H9 (cell line): Measurements from ENCODE around the gene WFDC1. TPM values are rescaled to one million over a fixed set of nuclear protein-coding genes. Genes with fewer than 3 reads are reported as not detected.

Source experiments
- DNase-seq: peaks from one replicate; pipeline ENCODE4 v3.0.0-alpha.2; 2017
- H2AFZ ChIP-seq: one replicate; pipeline ENCODE4 v1.6.1; 2013; ENCODE audit warnings: mild to moderate bottlenecking, low read length, control low read depth, moderate library complexity
- H2AK5ac ChIP-seq: 2 replicates; pipeline ENCODE4 v1.6.1; 2013; ENCODE audit warnings: low read length, control low read depth, mixed read lengths; ENCODE audit not compliant: insufficient read length
- H2BK120ac ChIP-seq: one replicate; pipeline ENCODE4 v1.6.1; 2013; ENCODE audit warnings: low read depth, mild to moderate bottlenecking, low read length, control low read depth, inconsistent platforms; ENCODE audit not compliant: poor library complexity, severe bottlenecking
- H2BK12ac ChIP-seq: 2 replicates; pipeline ENCODE4 v1.6.1; 2013; ENCODE audit warnings: low read length, control low read depth, mixed read lengths, low read depth; ENCODE audit not compliant: insufficient read length
- H2BK15ac ChIP-seq: 2 replicates; pipeline ENCODE4 v1.6.1; 2013; ENCODE audit warnings: low read depth, low read length, control low read depth
- H2BK20ac ChIP-seq: one replicate; pipeline ENCODE4 v1.6.1; 2013; ENCODE audit warnings: low read depth, mild to moderate bottlenecking, low read length, control low read depth, inconsistent platforms; ENCODE audit not compliant: poor library complexity, severe bottlenecking
- H2BK5ac ChIP-seq: 2 replicates; pipeline ENCODE4 v1.6.1; 2013; ENCODE audit warnings: low read length, control low read depth, mixed read lengths; ENCODE audit not compliant: insufficient read length
- H3K14ac ChIP-seq: 2 replicates; pipeline ENCODE4 v1.6.1; 2013; ENCODE audit warnings: low read length, control low read depth; ENCODE audit not compliant: insufficient read depth
- H3K18ac ChIP-seq: 2 replicates; pipeline ENCODE4 v1.6.1; 2013; ENCODE audit warnings: low read depth, mild to moderate bottlenecking, mixed read lengths, low read length, control low read depth; ENCODE audit not compliant: insufficient read length
- H3K23ac ChIP-seq: 2 replicates; pipeline ENCODE4 v1.6.1; 2013; ENCODE audit warnings: low read length, control low read depth, mixed read lengths, low read depth; ENCODE audit not compliant: insufficient read length
- H3K23me2 ChIP-seq: 2 replicates; pipeline ENCODE4 v1.6.1; 2013; ENCODE audit warnings: low read depth, mild to moderate bottlenecking, mixed read lengths, low read length, control low read depth; ENCODE audit not compliant: insufficient read length, poor library complexity, severe bottlenecking
- H3K27ac ChIP-seq: 2 replicates; pipeline ENCODE4 v1.5.1; 2013; ENCODE audit warnings: low read length, control low read depth, mixed read lengths, low read depth; ENCODE audit not compliant: insufficient read length
- H3K27me3 ChIP-seq: 2 replicates; pipeline ENCODE4 v1.6.1; 2013; ENCODE audit warnings: low read length, control low read depth, inconsistent platforms; ENCODE audit not compliant: insufficient read depth
- H3K4ac ChIP-seq: 2 replicates; pipeline ENCODE4 v1.6.1; 2013; ENCODE audit warnings: low read depth, mild to moderate bottlenecking, control low read depth, inconsistent platforms, low read length, moderate library complexity
- H3K4me1 ChIP-seq: 2 replicates; pipeline ENCODE4 v1.6.1; 2013; ENCODE audit warnings: low read length, control low read depth, inconsistent platforms; ENCODE audit not compliant: insufficient read depth
- H3K4me2 ChIP-seq: 2 replicates; pipeline ENCODE4 v1.6.1; 2013; ENCODE audit warnings: low read length, control low read depth, mixed read lengths; ENCODE audit not compliant: insufficient read length, insufficient read depth
- H3K56ac ChIP-seq: 2 replicates; pipeline ENCODE4 v1.6.1; 2013; ENCODE audit warnings: low read depth, mild to moderate bottlenecking, mixed read lengths, low read length, control low read depth; ENCODE audit not compliant: insufficient read length
- H3K79me1 ChIP-seq: 2 replicates; pipeline ENCODE4 v1.6.1; 2013; ENCODE audit warnings: low read depth, mild to moderate bottlenecking, moderate library complexity, low read length, control low read depth, inconsistent platforms; ENCODE audit not compliant: insufficient read depth, poor library complexity, severe bottlenecking
- H3K79me2 ChIP-seq: 2 replicates; pipeline ENCODE4 v1.6.1; 2013; ENCODE audit warnings: low read length, control low read depth, inconsistent platforms; ENCODE audit not compliant: insufficient read depth
- H3K9ac ChIP-seq: 2 replicates; pipeline ENCODE4 v1.6.1; 2013; ENCODE audit warnings: low read length, control low read depth, mixed read lengths; ENCODE audit not compliant: insufficient read length; ENCODE audit errors: extremely low read depth
- H3K9me3 ChIP-seq: one replicate; pipeline ENCODE4 v1.6.1; 2013; ENCODE audit warnings: low read depth, low read length, inconsistent platforms; ENCODE audit not compliant: control insufficient read depth
- H3T11ph ChIP-seq: one replicate; pipeline ENCODE4 v1.6.1; 2013; ENCODE audit warnings: mild to moderate bottlenecking, low read length, control low read depth, inconsistent platforms
- H4K20me1 ChIP-seq: one replicate; pipeline ENCODE4 v1.6.1; 2013; ENCODE audit not compliant: control insufficient read depth, insufficient read length, insufficient read depth
- H4K5ac ChIP-seq: 2 replicates; pipeline ENCODE4 v1.6.1; 2013; ENCODE audit warnings: low read depth, mild to moderate bottlenecking, mixed read lengths, low read length, control low read depth; ENCODE audit not compliant: insufficient read length
- H4K8ac ChIP-seq: replicated peaks from 2 replicates; pipeline ENCODE4 v1.6.1; 2013; ENCODE audit warnings: low read length, control low read depth, mixed read lengths, low read depth; ENCODE audit not compliant: insufficient read length
- H4K91ac ChIP-seq: 2 replicates; pipeline ENCODE4 v1.6.1; 2013; ENCODE audit warnings: low read depth, mild to moderate bottlenecking, moderate library complexity, mixed read lengths, low read length, control low read depth; ENCODE audit not compliant: insufficient read length
- H3K27ac Mint-ChIP-seq, 3 experiments: 2 replicates in 2 of 3; 3 replicates in 1 of 3; pipeline ENCODE4 v1.8.0; 2020 to 2021; ENCODE audit warnings: mixed read lengths in 3 of 3, mild to moderate bottlenecking in 1 of 3, moderate library complexity in 1 of 3
- H3K27me3 Mint-ChIP-seq: 2 replicates; pipeline ENCODE4 v1.8.0; 2021; ENCODE audit warnings: low read depth, mild to moderate bottlenecking, moderate library complexity, mixed read lengths
- H3K36me3 Mint-ChIP-seq, 3 experiments: 2 replicates in 2 of 3; 3 replicates in 1 of 3; pipeline ENCODE4 v1.8.0; 2020 to 2021; ENCODE audit warnings: low read depth in 3 of 3, mixed read lengths in 3 of 3; ENCODE audit not compliant: insufficient read depth in 1 of 3
- H3K4me1 Mint-ChIP-seq, 2 experiments: 2 replicates each; pipeline ENCODE4 v1.8.0; 2020; ENCODE audit warnings: mixed read lengths in 2 of 2
- H3K4me3 Mint-ChIP-seq, 2 experiments: 2 replicates in 1 of 2; 3 replicates in 1 of 2; pipeline ENCODE4 v1.8.0; 2020 to 2021; ENCODE audit warnings: mild to moderate bottlenecking in 2 of 2, mixed read lengths in 2 of 2, moderate library complexity in 1 of 2
- H3K9me3 Mint-ChIP-seq, 2 experiments: 2 replicates in 1 of 2; 3 replicates in 1 of 2; pipeline ENCODE4 v1.8.0; 2020; ENCODE audit warnings: mild to moderate bottlenecking in 2 of 2, mixed read lengths in 2 of 2, moderate library complexity in 1 of 2
- WGBS: extraction: QIAGEN DNeasy Blood & Tissue Kit; methylation state at CpG from one replicate; pipeline ENCODE4 v1.1.7; 2013; ENCODE audit warnings: missing lambda C conversion rate, low lambda C conversion rate, mixed read lengths; ENCODE audit not compliant: insufficient read length; ENCODE audit errors: extremely low coverage; 5-methylcytosine and 5-hydroxymethylcytosine counted together
- total RNA-seq: library from RNA; stranded (reverse); gene quantifications from 2 replicates; pipeline ENCODE4 v1.2.1, GENCODE V29; 2021
- TF ChIP-seq, protein P1 (sequence below): fragments of 200-600 bp; sonication (generic); conservative IDR thresholded peaks from 3 replicates; pipeline ENCODE4 v1.8.0; 2021; ENCODE audit warnings: antibody characterized with exemption, mild to moderate bottlenecking

WFDC1 gene
- total RNA-seq, 1 experiment from 2014 or later: 0.24 TPM

DNA sequence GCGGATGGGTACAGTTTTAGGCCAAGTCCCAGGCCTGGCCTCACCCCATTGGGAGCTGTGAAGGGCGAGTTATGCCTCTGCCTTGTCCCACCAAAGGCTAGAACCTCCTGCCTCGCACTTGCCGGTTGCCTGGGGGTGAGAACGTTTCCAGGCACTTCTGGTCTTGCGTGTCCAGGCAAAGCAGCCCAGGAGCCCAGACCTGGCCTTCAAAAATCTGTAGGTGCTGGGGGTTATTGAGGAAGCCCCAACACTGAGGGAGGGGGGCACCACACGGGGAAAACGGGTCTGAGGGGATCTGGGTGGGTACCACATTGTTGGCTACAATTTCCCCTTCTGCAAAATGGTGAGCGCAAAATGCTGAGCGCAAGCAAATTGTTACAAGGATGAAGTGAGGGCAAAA, 61.5 kb downstream of the WFDC1 start:
- Mint-ChIP-seq H3K27ac (no peak overlapping the region), H3K4me3 (no peak overlapping the region)
- H4K5ac ChIP-seq: no peak overlapping the region

More for the DNA sequence above, 61.5 kb downstream of the WFDC1 start:
- no peak overlapping the region for H3K56ac ChIP-seq
- H3K4me1 Mint-ChIP-seq: peaks cover 17 to 28% of the 10 kb centered on the region in 2 experiments
- TF ChIP-seq, protein P1, sequence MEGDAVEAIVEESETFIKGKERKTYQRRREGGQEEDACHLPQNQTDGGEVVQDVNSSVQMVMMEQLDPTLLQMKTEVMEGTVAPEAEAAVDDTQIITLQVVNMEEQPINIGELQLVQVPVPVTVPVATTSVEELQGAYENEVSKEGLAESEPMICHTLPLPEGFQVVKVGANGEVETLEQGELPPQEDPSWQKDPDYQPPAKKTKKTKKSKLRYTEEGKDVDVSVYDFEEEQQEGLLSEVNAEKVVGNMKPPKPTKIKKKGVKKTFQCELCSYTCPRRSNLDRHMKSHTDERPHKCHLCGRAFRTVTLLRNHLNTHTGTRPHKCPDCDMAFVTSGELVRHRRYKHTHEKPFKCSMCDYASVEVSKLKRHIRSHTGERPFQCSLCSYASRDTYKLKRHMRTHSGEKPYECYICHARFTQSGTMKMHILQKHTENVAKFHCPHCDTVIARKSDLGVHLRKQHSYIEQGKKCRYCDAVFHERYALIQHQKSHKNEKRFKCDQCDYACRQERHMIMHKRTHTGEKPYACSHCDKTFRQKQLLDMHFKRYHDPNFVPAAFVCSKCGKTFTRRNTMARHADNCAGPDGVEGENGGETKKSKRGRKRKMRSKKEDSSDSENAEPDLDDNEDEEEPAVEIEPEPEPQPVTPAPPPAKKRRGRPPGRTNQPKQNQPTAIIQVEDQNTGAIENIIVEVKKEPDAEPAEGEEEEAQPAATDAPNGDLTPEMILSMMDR: no peak
- H2BK12ac ChIP-seq: no peak overlapping the region
- H3K27me3 Mint-ChIP-seq: peaks cover 3% of the 10 kb centered on the region
- H3K4me2 ChIP-seq: no peak overlapping the region
- no peak overlapping the region for H3K23ac ChIP-seq
- H4K8ac ChIP-seq: no peak overlapping the region
- no peak overlapping the region for H4K91ac ChIP-seq
- H3K14ac ChIP-seq: no peak overlapping the region; the same call in 1 of the 2 replicates
- H3K23me2 ChIP-seq: no peaks in the 10 kb centered on the region
- H3K36me3 Mint-ChIP-seq: no peaks in the 10 kb centered on the region; a peak in 1 of 7 replicates
- no CpG with 5 or more reads among the region's 10 CpGs for WGBS
- no peak overlapping the region for H2BK15ac ChIP-seq
- H3K9me3 Mint-ChIP-seq: no peaks in the 10 kb centered on the region; a peak in 1 of 5 replicates
- no peak overlapping the region for H2BK20ac ChIP-seq
- no peaks in the 10 kb centered on the region for H3K27me3 ChIP-seq
- H2BK5ac ChIP-seq: no peak overlapping the region
- no peaks in the 10 kb centered on the region for H3K4me1 ChIP-seq
- no peaks in the 10 kb centered on the region for H3K79me2 ChIP-seq
- no peak overlapping the region for H2AK5ac ChIP-seq
- no peak overlapping the region for H3T11ph ChIP-seq
- DNase-seq: no peak
- no peaks in the 10 kb centered on the region for H3K79me1 ChIP-seq
- no peak overlapping the region for H3K18ac ChIP-seq
- H3K9ac ChIP-seq: no peak overlapping the region
- no peak overlapping the region for H2BK120ac ChIP-seq
- no peaks in the 10 kb centered on the region for H3K9me3 ChIP-seq
- H3K4ac ChIP-seq: no peak overlapping the region
- no peaks in the 10 kb centered on the region for H4K20me1 ChIP-seq
- no peak overlapping the region for H3K27ac ChIP-seq
- H2AFZ ChIP-seq: no peak overlapping the region
